LHCN-M2 (cell line): ENCODE data around the gene SDK1. TPM values are rescaled to one million over a fixed set of nuclear protein-coding genes. Genes with fewer than 3 reads are reported as not detected.

ENCODE experiments used
- DNase-seq: peaks from one replicate; pipeline ENCODE4 v3.0.0-alpha.2; 2012; ENCODE audit warnings: low read depth
- total RNA-seq: library from RNA; depleted of rRNA; stranded (reverse); fragments of >200 nt; gene quantifications from 2 replicates; pipeline ENCODE4 v1.2.3, GENCODE V29; 2014

Gene SDK1
- total RNA-seq, 1 experiment from 2014 or later = 8.3 TPM

GRCh38 chr7:3585826-3586225 is 284.8 kb downstream of the SDK1 start:
- DNase-seq = no peak

GRCh38 chr7:3588341-3588740 is 287.3 kb downstream of the SDK1 start:
- no peak for DNase-seq

GRCh38 chr7:3589752-3590151 is 288.7 kb downstream of the SDK1 start:
- no peak for DNase-seq

GRCh38 chr7:3591219-3591618 is 290.2 kb downstream of the SDK1 start:
- DNase-seq = no peak

GRCh38 chr7:3591944-3592343 is 290.9 kb downstream of the SDK1 start:
- DNase-seq = no peak

GRCh38 chr7:3592401-3593134 is 291.5 kb downstream of the SDK1 start:
- DNase-seq = no peak

- DNase-seq = no peak
Measured at GRCh38 chr7:3594901-3595300, 293.8 kb downstream of the SDK1 start.

GRCh38 chr7:3598854-3599253 is 297.8 kb downstream of the SDK1 start:
- peak; percentile 26 for DNase-seq

GRCh38 chr7:3605222-3605621 is 304.2 kb downstream of the SDK1 start:
- DNase-seq = peak; percentile 58

GRCh38 chr7:3606436-3606835 is 305.4 kb downstream of the SDK1 start:
- no peak for DNase-seq

- DNase-seq = no peak
Measured at GRCh38 chr7:3607847-3608246, 306.8 kb downstream of the SDK1 start.

GRCh38 chr7:3616306-3616705 is 315.3 kb downstream of the SDK1 start:
- no peak for DNase-seq

- no peak for DNase-seq
Measured at GRCh38 chr7:3630081-3630480, 329.0 kb downstream of the SDK1 start.

GRCh38 chr7:3634396-3634795 is 333.3 kb downstream of the SDK1 start:
- DNase-seq = no peak

GRCh38 chr7:3636131-3636860 is 335.2 kb downstream of the SDK1 start:
- DNase-seq = peak; percentile 43

- DNase-seq = no peak
Measured at GRCh38 chr7:3639253-3639652, 338.2 kb downstream of the SDK1 start.

- DNase-seq = no peak
Measured at GRCh38 chr7:3641582-3641981, 340.5 kb downstream of the SDK1 start.

- DNase-seq = no peak
Measured at GRCh38 chr7:3643091-3643490, 342.0 kb downstream of the SDK1 start.

GRCh38 chr7:3648276-3648675 is 347.2 kb downstream of the SDK1 start:
- no peak for DNase-seq

GRCh38 chr7:3649250-3649649 is 348.2 kb downstream of the SDK1 start:
- DNase-seq = peak; percentile 26

- DNase-seq = peak; percentile 25
Measured at GRCh38 chr7:3649678-3650440, 348.8 kb downstream of the SDK1 start.

- peak; percentile 26 for DNase-seq
Measured at GRCh38 chr7:3650844-3651243, 349.8 kb downstream of the SDK1 start.
